Hematopoietic multipotent progenitor cell treated with erythropoietin and hydrocortisone succinate and interleukin-3 and kit ligand, for 8 days (in vitro differentiated cells): Measurements from ENCODE around the gene NPM1.
A peak's percentile ranks its signal among the peaks of the same experiment; 100 is the strongest.

ENCODE experiments used
- DNase-seq: peaks from one replicate; pipeline ENCODE4 v3.0.0-alpha.2; 2015

NPM1 gene

GRCh38 chr5:171429543-171429910, 41.9 kb downstream of the NPM1 start:
- DNase-seq: no peak

DNA sequence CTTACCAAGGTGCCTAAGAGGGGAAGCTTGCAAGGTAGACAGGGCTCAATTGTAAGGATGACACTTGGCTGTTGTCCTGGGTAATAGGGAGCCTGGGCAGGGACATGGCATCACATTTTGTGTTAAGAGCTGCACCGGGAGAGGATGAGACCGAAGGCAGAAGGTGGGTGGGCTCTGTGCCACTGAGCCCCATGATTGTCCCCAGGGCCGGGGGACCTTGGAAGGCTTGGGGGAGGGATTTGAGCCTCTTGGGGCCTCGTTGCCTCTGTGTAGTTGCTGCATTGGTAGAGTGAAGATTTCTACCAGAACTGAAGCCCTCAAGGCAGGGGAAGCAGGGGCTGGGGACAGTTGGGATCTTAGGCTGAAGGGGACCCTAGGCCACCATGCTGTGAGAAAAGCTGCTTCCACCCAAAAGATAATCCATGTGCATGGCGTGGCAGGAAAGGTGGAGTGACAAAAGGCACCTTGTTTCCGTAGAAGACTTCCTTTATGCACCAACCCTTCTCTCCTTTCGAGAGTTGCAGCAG, 43.7 kb downstream of the NPM1 start:
- DNase-seq: no peak

DNA sequence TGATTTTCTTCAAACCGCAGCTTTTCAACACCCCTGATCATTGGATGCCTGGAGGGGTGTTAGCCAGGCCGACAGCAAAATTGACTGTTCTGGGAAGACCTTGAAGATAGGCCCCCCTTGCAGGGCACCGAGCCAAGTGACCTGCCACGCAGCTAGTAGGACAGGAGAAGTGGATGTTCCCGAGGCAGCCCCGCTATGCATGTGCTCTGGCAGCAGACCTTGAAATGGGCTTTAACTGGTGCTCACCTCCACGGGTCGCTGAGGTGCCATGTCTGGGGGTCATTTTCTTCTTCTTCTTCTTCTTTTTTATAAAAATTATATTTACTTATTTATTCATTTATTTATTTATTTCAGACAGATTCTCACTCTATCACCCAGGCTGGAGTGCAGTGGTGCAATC, 44.4 kb downstream of the NPM1 start:
- no peak for DNase-seq

GRCh38 chr5:171432583-171433351, 45.1 kb downstream of the NPM1 start:
- no peak for DNase-seq

GRCh38 chr5:171433352-171433698, 45.7 kb downstream of the NPM1 start:
- no peak for DNase-seq

- DNase-seq: no peak
Measured at GRCh38 chr5:171433982-171434676, 46.5 kb downstream of the NPM1 start.

DNA sequence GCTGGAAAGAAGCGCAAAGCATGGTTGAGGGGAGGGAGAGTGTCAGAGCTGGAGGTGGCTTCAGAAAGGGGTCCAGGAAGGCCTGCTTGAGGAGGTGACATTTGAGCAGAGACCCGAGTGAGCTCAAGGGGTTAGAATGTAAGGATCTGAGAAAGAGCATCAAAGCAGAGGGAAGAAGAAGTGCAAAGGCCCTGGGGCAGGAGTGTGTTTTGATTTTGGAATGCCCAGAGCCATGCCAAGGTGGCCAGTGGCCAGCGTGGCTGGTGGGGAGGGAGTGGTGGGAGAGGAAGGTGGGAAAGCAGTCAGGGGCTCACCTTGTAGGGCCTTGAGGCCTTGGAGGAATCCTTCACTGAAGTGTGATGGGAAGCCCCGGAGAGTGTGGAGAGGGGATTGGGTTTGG, 47.2 kb downstream of the NPM1 start:
- no peak for DNase-seq

DNA sequence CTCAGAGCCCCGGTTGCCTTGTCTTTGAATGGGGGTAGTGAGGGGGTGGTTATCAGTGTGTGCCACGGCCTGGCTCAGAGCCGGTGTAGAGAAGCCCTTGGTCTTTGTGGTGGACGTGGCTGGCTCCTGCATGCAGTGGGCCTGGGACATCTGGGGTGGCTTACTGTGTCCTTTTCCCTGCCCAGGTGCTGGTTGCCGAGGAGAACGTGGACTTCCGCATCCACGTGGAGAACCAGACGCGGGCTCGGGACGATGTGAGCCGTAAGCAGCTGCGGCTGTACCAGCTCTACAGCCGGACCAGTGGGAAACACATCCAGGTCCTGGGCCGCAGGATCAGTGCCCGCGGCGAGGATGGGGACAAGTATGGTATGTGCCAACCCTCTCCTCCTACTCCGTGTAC, 48.3 kb downstream of the NPM1 start:
- DNase-seq: no peak

- DNase-seq: no peak
Measured at GRCh38 chr5:171436804-171437285, 49.2 kb downstream of the NPM1 start.

DNA sequence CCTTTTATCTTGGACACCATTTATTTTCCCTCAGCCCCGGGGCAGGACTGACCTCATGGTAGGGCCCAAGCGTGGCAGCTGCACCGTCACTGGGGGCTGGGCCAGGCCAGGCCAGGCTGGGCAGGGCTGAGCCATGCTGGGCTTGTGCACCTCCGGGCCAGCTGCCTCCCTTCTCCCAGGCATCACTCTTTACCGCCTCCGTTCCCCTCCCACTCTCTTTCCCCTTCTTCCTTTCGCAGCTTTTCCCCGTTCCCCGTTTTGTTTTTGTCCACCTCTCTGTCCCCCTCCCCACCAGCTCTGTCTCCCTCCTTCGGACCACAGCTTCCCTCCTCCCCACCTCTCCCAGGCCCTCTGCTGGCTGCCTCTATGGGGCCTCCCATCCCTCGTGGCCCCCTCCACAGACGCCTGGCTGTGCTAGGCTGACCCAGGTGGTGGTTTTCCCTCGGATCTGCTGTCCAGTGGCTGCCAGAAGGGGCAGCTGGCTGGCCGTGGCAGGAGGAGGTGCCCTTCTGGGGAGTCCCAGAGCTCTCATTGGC, 49.7 kb downstream of the NPM1 start:
- DNase-seq: no peak

GRCh38 chr5:171438738-171439137, 51.1 kb downstream of the NPM1 start:
- no peak for DNase-seq

- DNase-seq: peak; percentile 46
Measured at GRCh38 chr5:171441246-171441791, 53.7 kb downstream of the NPM1 start.

DNA sequence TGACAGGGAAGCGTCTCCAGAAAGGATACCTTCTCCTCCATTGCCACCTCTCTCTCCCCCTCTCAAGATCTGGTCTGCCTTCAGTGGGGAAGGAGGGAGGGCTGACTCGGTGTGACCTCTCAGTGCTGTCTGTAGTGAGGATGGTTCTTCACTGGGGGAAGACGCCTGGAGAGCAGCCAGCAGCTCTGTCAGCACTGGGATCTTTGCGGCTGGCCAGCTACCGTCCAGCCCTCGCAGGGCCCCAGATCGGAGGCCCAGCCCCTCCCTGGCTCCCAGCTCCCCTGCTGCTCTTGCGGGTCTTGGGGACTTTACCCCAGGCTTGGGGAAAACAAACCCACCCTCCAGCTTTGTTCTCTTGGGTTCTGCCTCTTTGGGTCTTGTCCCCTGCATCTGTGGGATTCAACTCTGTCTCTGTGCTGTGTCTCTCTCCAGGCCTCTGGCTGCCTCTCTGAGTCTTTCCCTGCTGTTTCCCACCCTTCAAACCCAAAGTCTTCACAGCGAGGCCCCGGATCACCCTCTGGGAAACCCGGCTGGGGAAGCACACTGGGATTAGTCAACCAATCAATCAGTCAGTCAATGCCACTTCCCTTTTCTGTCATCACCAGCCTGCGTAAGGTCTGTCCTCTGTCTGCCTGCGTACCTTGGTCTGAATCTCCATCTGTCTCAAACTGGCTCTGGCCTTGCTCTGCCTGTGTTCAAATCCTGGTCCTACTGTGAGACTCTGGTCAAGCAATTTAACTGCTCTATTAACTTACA, 54.8 kb downstream of the NPM1 start:
- DNase-seq: no peak

DNA sequence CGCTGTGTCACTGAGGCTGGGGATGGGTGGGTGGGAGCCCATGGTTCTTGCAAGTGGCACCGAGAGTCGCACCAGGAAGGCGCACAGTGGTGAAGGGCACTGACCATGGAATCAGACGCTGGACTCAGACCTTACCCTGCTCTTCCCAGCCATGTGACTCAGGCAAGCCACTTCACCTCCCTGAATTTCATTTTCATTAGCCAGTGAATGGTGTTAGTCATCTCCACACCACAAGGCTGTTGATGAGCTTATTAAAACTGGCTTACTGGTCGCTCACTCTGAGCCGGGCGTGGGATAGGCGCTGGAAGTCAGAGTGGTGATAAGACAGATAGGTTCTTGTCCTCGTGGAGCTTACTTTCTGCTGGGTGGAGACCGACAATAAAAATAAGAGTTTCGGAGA, 56.9 kb downstream of the NPM1 start:
- DNase-seq: no peak

DNA sequence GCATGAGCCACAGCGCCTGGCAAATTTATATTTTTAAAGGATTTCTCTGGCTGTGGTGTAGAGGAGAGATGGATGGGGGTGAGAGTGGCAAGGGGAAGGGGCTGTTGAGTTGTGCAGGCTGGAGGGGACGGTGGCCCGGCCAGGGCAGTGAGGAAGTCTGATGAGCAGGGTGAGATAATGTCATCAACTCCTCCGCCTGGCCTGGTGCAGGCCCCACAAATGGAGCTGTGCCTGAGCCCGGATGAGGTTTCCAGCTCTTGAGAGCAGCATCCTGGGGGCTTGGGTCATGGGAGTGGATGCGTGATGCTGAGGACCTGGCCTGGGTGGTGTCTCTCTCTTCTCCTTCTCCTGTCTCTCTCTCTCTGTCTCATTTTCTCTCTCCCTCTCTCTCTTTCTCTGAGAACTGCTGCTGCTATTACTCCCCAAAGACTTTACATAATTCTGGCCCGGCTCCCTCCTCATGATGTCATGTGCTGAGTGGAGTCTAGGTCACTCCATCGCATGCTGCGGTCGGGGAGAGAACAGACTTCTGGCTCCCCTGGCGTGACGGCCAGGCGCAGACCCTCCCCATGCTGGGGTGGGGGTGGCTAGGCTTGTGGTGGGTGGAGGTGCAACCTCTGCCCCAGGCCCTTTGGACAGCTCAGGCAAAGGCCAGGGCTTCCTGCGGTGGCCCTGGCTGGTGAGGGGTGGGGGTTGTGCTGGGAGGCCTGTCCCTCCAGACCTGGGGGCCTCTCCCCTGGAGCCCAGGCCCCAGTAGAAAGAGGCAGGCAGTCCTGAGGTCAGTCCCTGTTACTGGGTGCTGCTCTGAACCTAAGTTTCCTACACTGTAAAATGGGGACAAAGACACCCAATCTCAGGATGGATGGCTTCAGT, 58.2 kb downstream of the NPM1 start:
- DNase-seq: no peak

GRCh38 chr5:171447226-171447625, 59.6 kb downstream of the NPM1 start:
- no peak for DNase-seq

- no peak for DNase-seq
Measured at GRCh38 chr5:171449426-171449825, 61.8 kb downstream of the NPM1 start.

GRCh38 chr5:171450423-171451331, 63.0 kb downstream of the NPM1 start:
- DNase-seq: peak; percentile 6

DNA sequence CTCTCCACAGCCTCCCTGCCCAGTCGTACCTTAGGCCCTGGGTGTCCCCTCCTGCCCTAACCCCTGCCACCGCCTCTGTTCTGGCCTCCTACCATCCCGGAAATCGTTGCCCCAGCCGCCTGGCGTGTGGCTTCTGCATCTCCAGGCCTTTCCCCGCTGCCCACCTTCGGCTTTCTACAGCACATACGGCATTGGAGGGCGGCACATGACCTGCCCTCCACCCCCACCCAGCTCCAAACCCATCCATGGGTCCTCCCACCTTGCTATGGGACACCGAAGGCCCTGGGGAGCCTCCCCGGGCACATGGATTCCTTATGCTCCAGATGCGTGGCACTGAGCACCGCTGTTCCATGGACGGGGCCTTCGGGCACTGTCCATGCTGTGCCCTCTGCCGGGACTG, 63.8 kb downstream of the NPM1 start:
- no peak for DNase-seq

- no peak for DNase-seq
Measured at GRCh38 chr5:171453056-171453725, 65.5 kb downstream of the NPM1 start.
